HepG2 (cell line): ENCODE results near the gene IQCN. TPM values are rescaled to one million over a fixed set of nuclear protein-coding genes. Genes with fewer than 3 reads are reported as not detected.

ENCODE experiments used
- BATF2 ChIP-seq: sonication (generic); formaldehyde crosslinking; IDR thresholded peaks from 2 replicates; pipeline ENCODE4 v1.8.0; 2022; ENCODE audit warnings: mild to moderate bottlenecking, missing genetic modification reagents, moderate library complexity
- CENPX ChIP-seq: sonication (generic); formaldehyde crosslinking; IDR thresholded peaks from 2 replicates; pipeline ENCODE4 v1.9.0; 2021; ENCODE audit warnings: mild to moderate bottlenecking, missing genetic modification reagents, moderate library complexity
- ELK4 ChIP-seq: sonication (generic); formaldehyde crosslinking; IDR thresholded peaks from 2 replicates; pipeline ENCODE4 v1.9.0; 2021; ENCODE audit warnings: missing genetic modification reagents, borderline replicate concordance
- EZH2 ChIP-seq: conservative IDR thresholded peaks from 2 replicates; pipeline ENCODE4 v1.6.1; 2012; ENCODE audit warnings: mild to moderate bottlenecking, low read depth, low read length, moderate library complexity
- FIP1L1 ChIP-seq: fragments of 200-400 bp; formaldehyde crosslinking; IDR thresholded peaks from 2 replicates; pipeline ENCODE4 v1.6.1; 2018; ENCODE audit warnings: low read depth, mild to moderate bottlenecking, low read length, moderate library complexity, borderline replicate concordance; ENCODE audit not compliant: insufficient read depth
- FOXO4 ChIP-seq: sonication (generic); formaldehyde crosslinking; conservative IDR thresholded peaks from 2 replicates; pipeline ENCODE4 v1.8.1; 2023; ENCODE audit warnings: missing genetic modification reagents
- HNF1A ChIP-seq, 2 experiments: sonication (generic) in 1 of 2; formaldehyde crosslinking in 1 of 2; IDR thresholded peaks; 2 replicates each; pipeline versions ENCODE4 v1.4.0 to v1.6.1; 2016 to 2020; ENCODE audit warnings: borderline replicate concordance in 1 of 2, low read depth in 1 of 2, mild to moderate bottlenecking in 1 of 2, missing genetic modification reagents in 1 of 2
- HNF4A ChIP-seq: sonication (generic); formaldehyde crosslinking; IDR thresholded peaks from 2 replicates; pipeline ENCODE4 v1.4.0; 2020; ENCODE audit warnings: missing genetic modification reagents
- MAFF ChIP-seq: IDR thresholded peaks from 2 replicates; pipeline ENCODE4 v1.6.1; 2011; ENCODE audit warnings: low read depth, low read length, improper control_type of control experiment
- MED13 ChIP-seq: sonication (generic); formaldehyde crosslinking; IDR thresholded peaks from 2 replicates; pipeline ENCODE4 v1.5.0; 2020; ENCODE audit warnings: missing genetic modification reagents
- MXI1 ChIP-seq: IDR thresholded peaks from 3 replicates; pipeline ENCODE4 v1.6.1; 2012; ENCODE audit warnings: low read depth, low read length, inconsistent platforms, borderline replicate concordance
- NR2F2 ChIP-seq: IDR thresholded peaks from 2 replicates; pipeline ENCODE4 v1.6.1; 2012; ENCODE audit warnings: low read depth, inconsistent platforms, borderline replicate concordance
- SIX4 ChIP-seq: sonication (generic); formaldehyde crosslinking; IDR thresholded peaks from 2 replicates; pipeline ENCODE4 v1.4.0; 2020; ENCODE audit warnings: missing genetic modification reagents
- SMAD3 ChIP-seq: sonication (generic); formaldehyde crosslinking; IDR thresholded peaks from 2 replicates; pipeline ENCODE4 v1.4.0; 2020; ENCODE audit warnings: missing genetic modification reagents
- SP1 ChIP-seq, 2 experiments: fragments of 450-650 bp in 1 of 2; sonication (generic) in 1 of 2; formaldehyde crosslinking in 1 of 2; IDR thresholded peaks; 2 replicates each; pipeline versions ENCODE4 v1.4.0 to v1.6.1; 2016 to 2020; ENCODE audit warnings: missing genetic modification reagents in 1 of 2
- ZFP41 ChIP-seq: sonication (generic); formaldehyde crosslinking; IDR thresholded peaks from 2 replicates; pipeline ENCODE4 v1.4.0; 2020; ENCODE audit warnings: mild to moderate bottlenecking, missing genetic modification reagents, borderline replicate concordance
- ZGPAT ChIP-seq: IDR thresholded peaks from 2 replicates; pipeline ENCODE4 v1.6.1; 2016; ENCODE audit warnings: mild to moderate bottlenecking
- ZSCAN25 ChIP-seq: sonication (generic); formaldehyde crosslinking; IDR thresholded peaks from 2 replicates; pipeline ENCODE4 v1.8.0; 2022; ENCODE audit warnings: mild to moderate bottlenecking, missing genetic modification reagents
- ZSCAN5A ChIP-seq: sonication (generic); formaldehyde crosslinking; IDR thresholded peaks from 2 replicates; pipeline ENCODE4 v1.8.0; 2022; ENCODE audit warnings: mild to moderate bottlenecking, missing genetic modification reagents, borderline replicate concordance
- polyA plus RNA-seq, 8 experiments: library from polyadenylated mRNA; depleted of rRNA in 3 of 8; stranded (reverse) in 7 of 8; unstranded in 1 of 8; fragments of >200 nt; fragmentation: Illumina TruSeq in 4 of 8; extraction: Trizol in 4 of 8; gene quantifications; 2 replicates each; pipeline versions ENCODE4 v1.2.1 to v1.2.3, GENCODE V29; 2011 to 2016; ENCODE audit warnings: low read depth in 4 of 8, missing spikeins in 1 of 8, mixed read lengths in 1 of 8; ENCODE audit not compliant: insufficient read depth in 1 of 8
- total RNA-seq, 5 experiments: library from RNA; depleted of rRNA; stranded (reverse); fragments of >200 nt; fragmentation: Illumina TruSeq; extraction: Trizol; gene quantifications; 2 replicates each; pipeline ENCODE4 v1.2.3, GENCODE V29; 2016; ENCODE audit warnings: low read depth in 1 of 5

The IQCN gene
- total and polyA plus RNA-seq, 2 of the 13 experiments (the other 11 are each of a cell fraction or from before 2014, with no cell fraction given): 0.04 to 0.18 TPM

GRCh38 chr19:18322318-18322758, 48.1 kb upstream of the IQCN start (continued):
- TF ChIP-seq ZSCAN5A (CRISPR knock-in tag): no peak
- TF ChIP-seq HNF1A (IDR thresholded peaks at IDR 0.05; ENCODE audit: low read depth): no peak
- TF ChIP-seq HNF1A (CRISPR knock-in tag; IDR thresholded peaks at IDR 0.05; ENCODE audit: borderline replicate concordance): no peak
- no peak for TF ChIP-seq FIP1L1
- TF ChIP-seq FOXO4 (CRISPR knock-in tag): no peak
- TF ChIP-seq MAFF: no peak
- no peak; the same call in 2 of the 3 replicates for TF ChIP-seq MXI1
- TF ChIP-seq HNF4A (CRISPR knock-in tag): peak; percentile 51; the same call in 1 of the 2 replicates
- no peak for TF ChIP-seq CENPX (CRISPR knock-in tag)
- TF ChIP-seq NR2F2: no peak
- no peak for TF ChIP-seq SIX4 (CRISPR knock-in tag)
- TF ChIP-seq SP1 (IDR thresholded peaks at IDR 0.05): no peak
- no peak for TF ChIP-seq SP1 (CRISPR knock-in tag; IDR thresholded peaks at IDR 0.05)
- no peak for TF ChIP-seq ZFP41 (CRISPR knock-in tag)
- TF ChIP-seq ZGPAT (CRISPR knock-in tag): no peak
- no peak for TF ChIP-seq SMAD3 (CRISPR knock-in tag)
- no peak for TF ChIP-seq MED13 (CRISPR knock-in tag)
- TF ChIP-seq EZH2: no peak
- TF ChIP-seq ELK4 (CRISPR knock-in tag): no peak
- TF ChIP-seq BATF2 (CRISPR knock-in tag): no peak
- TF ChIP-seq ZSCAN25 (CRISPR knock-in tag): no peak
